Activated T-cell treated with anti-CD3 and anti-CD28 coated beads, Interleukin-2, amount 50 U/mL, for 4 hours (primary cell): ENCODE measurements around the gene PNKD. TPM values are rescaled to one million over a fixed set of nuclear protein-coding genes. Genes with fewer than 3 reads are reported as not detected.

ENCODE experiments used
- ATAC-seq, 2 donors: fragments of 200-7000 bp; cut with Tn5 transposase; one replicate each; pipeline ENCODE4 v1.10.0; 2021
- DNase-seq: peaks from one replicate; pipeline ENCODE4 v3.0.0-alpha.2; 2020
- H3K27me3 Mint-ChIP-seq: one replicate; pipeline ENCODE4 v1.8.0; 2021; ENCODE audit warnings: low read depth, mixed read lengths
- H3K36me3 Mint-ChIP-seq: one replicate; pipeline ENCODE4 v1.8.0; 2022; ENCODE audit warnings: mixed read lengths; ENCODE audit not compliant: insufficient read depth
- H3K4me1 Mint-ChIP-seq: one replicate; pipeline ENCODE4 v1.8.0; 2021; ENCODE audit warnings: low read depth, mixed read lengths
- H3K4me3 Mint-ChIP-seq: one replicate; pipeline ENCODE4 v1.8.0; 2021; ENCODE audit warnings: mild to moderate bottlenecking, moderate library complexity, mixed read lengths
- H3K9me3 Mint-ChIP-seq: one replicate; pipeline ENCODE4 v1.8.0; 2021; ENCODE audit warnings: mixed read lengths
- total RNA-seq, 3 donors: library from RNA; stranded (reverse); gene quantifications; one replicate each; pipeline ENCODE4 v1.2.1, GENCODE V29; 2021

PNKD gene
- total RNA-seq, 3 donors from 2014 or later, result 14.7 to 19.1 (median 17.8) TPM

- H3K27me3 Mint-ChIP-seq, result no peaks in the 10 kb centered on the region
- no peaks in the 10 kb centered on the region for H3K9me3 Mint-ChIP-seq
- H3K4me1 Mint-ChIP-seq, result peaks cover 36% of the 10 kb centered on the region
- peak; percentile 63 to 69 for ATAC-seq
- DNase-seq, result peak; percentile 92
- H3K4me3 Mint-ChIP-seq, result peak overlapping the region; percentile 89
- H3K36me3 Mint-ChIP-seq, result no peaks in the 10 kb centered on the region
These were observed 125.7 kb downstream of the PNKD start for GRCh38 chr2:218395826-218396687.

Other genes with a start within 250 kb of the PNKD start
- gene RUFY4, start 201.3 kb upstream of the PNKD start, total RNA-seq, result under 1 TPM in 2 of 3 donors, not detected in 1; 0.16 to 0.38 TPM
- not detected for gene CXCR2, start 144.5 kb upstream of the PNKD start, total RNA-seq
- not detected for gene CXCR1, start 103.6 kb upstream of the PNKD start, total RNA-seq
- gene ARPC2, start 53.3 kb upstream of the PNKD start, total RNA-seq, result 100 to 1,000 TPM; 381 to 396 (median 382) TPM
- gene GPBAR1, start 9.5 kb upstream of the PNKD start, total RNA-seq, result under 1 TPM; 0.66 to 0.69 (median 0.68) TPM
- gene AAMP, start 382 bp upstream of the PNKD start, total RNA-seq, result 100 to 1,000 TPM; 128 to 142 (median 131) TPM
- gene TMBIM1, start 22.0 kb downstream of the PNKD start, total RNA-seq, result 10 to 100 TPM; 49.0 to 60.5 (median 52.8) TPM
- not detected for gene CATIP, start 86.3 kb downstream of the PNKD start, total RNA-seq
- under 1 TPM; 0.05 to 0.61 (median 0.05) TPM for gene SLC11A1, start 111.8 kb downstream of the PNKD start, total RNA-seq
- 10 to 100 TPM; 42.8 to 58.0 (median 52.7) TPM for gene CTDSP1, start 129.3 kb downstream of the PNKD start, total RNA-seq
- under 1 TPM; 0.11 to 0.24 (median 0.23) TPM for gene VIL1, start 148.6 kb downstream of the PNKD start, total RNA-seq